Measurements from ENCODE around the gene STMND1. TPM values are rescaled to one million over a fixed set of nuclear protein-coding genes. Genes with fewer than 3 reads are reported as not detected.
A peak's percentile ranks its signal among the peaks of the same experiment; 100 is the strongest.

STMND1 gene
- not detected for polyA plus RNA-seq (2013, experiment 1 of 4)
- polyA plus RNA-seq (2013, experiment 2 of 4): not detected
- polyA plus RNA-seq (2013, experiment 3 of 4): not detected
- not detected for polyA plus RNA-seq (2013, experiment 4 of 4)

DNA sequence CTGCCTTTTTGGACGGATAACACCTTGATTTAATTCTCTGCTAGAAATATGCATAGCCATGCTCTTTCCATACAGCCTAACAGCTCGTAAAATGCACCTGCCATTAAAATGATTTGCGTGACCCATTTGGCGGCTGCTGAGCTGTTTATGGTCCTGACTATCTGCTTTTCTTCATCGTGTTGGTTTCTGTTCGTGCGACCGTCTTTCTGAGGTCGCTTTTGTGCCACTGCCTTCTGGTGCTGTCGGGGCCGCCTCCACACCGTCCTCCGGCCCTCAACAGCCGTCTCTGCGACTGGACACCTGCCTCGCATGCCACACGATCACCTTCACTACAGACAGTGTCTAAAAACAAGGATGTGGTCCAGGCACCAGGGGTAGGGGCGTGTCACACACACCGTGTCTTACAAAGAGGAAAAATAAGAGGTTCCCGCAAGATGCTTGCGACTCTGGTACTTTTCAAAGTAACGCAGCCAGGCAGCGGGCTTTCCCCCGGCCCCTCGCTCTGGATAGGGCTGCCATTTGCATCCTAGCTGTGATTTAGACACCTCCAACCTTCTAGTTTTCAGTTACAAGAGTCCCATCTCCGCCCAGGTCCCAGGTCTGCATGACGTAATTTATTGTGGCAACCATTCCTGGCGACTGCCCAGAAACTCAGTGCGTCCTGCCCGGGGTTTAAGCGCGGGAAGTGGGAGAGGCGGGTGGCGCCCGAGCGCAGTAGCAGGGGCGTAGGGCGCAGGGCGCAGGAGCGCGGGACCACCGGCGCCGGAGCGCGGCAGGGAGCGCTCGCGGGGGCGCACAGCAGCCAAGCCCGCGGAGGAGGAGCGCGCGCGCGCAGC lies at the start of gene STMND1:
Gene STMND1, plus strand, starts transcription at position 629 of the 836 bp plus-strand sequence. CDS start 208 bp downstream, outside the sequence.
- 9 to 10% methylated on average over 57 of the region's 57 CpGs for WGBS, 2 experiments
- Histone ChIP-seq H3K36me3 (ENCODE audit: control insufficient read depth, insufficient read depth, low read length) (no peaks in the 10 kb centered on the region), H3K9me3 (ENCODE audit: control insufficient read depth, low read length) (no peaks in the 10 kb centered on the region), H3K4me1 (ENCODE audit: control insufficient read depth, insufficient read depth, low read length) (no peaks in the 10 kb centered on the region), H3K4me3 (ENCODE audit: insufficient read depth, low read depth, low read length) (peak within 1 kb of the TSS; percentile 42), H3K27ac (ENCODE audit: insufficient read depth, low read depth, low read length, poor library complexity, severe bottlenecking) (no peak within 1 kb of the TSS), H3K27me3 (ENCODE audit: control insufficient read depth, insufficient read depth, low read length, poor library complexity, severe bottlenecking) (peaks cover 41% of the 10 kb centered on the region)

DNA sequence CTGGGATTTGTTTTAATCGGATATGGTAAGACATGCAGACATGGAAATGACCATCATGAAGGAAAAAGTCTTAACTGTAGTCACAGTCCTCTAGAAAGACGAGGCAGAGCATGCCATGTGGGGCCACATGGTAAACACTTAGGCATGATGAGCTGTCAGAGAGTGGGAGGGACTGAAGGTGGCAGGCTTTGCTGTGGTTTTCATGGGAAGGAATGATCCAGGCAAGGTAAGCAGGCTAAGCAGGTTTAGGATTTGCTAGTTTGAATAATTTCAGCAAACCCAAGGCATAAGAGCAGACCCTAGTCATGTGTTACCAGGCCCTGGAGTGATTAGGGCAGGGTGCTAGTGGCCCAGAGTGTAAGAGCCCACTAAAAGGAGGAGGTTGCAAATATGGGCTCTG lies 47.2 kb upstream of the STMND1 start:
- H3K9me3 ChIP-seq (ENCODE audit: control insufficient read depth, low read length): no peaks in the 10 kb centered on the region
- no peaks in the 10 kb centered on the region for H3K36me3 ChIP-seq (ENCODE audit: control insufficient read depth, insufficient read depth, low read length)
- H3K4me3 ChIP-seq (ENCODE audit: insufficient read depth, low read depth, low read length): no peak overlapping the region
- no peaks in the 10 kb centered on the region for H3K27me3 ChIP-seq (ENCODE audit: control insufficient read depth, insufficient read depth, low read length, poor library complexity, severe bottlenecking)
- H3K27ac ChIP-seq (ENCODE audit: insufficient read depth, low read depth, low read length, poor library complexity, severe bottlenecking): no peak overlapping the region
- WGBS, 2 experiments: 87 to 93% methylated on average over 2 of the region's 2 CpGs
- H3K4me1 ChIP-seq (ENCODE audit: control insufficient read depth, insufficient read depth, low read length): no peaks in the 10 kb centered on the region

DNA sequence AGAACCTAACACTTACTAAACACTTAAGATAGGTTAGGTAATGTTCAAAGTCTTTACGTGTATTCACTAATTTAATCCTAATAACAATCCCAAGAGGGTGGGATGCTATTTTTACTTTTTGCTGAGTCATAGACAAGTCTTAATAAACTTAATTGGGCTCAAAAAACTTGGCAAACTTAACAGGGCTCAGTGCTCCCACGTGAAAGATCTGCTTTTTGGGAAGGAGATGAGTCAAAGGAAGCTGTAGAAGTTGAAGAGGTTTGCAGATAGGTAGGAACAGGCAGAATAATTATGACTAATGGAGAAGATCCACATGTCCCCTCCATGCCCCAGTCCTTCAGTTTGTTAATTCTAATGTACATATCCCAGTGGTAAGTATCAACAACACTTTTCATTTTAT lies 44.5 kb upstream of the STMND1 start:
- no peaks in the 10 kb centered on the region for H3K27me3 ChIP-seq (ENCODE audit: control insufficient read depth, insufficient read depth, low read length, poor library complexity, severe bottlenecking)
- no peaks in the 10 kb centered on the region for H3K4me1 ChIP-seq (ENCODE audit: control insufficient read depth, insufficient read depth, low read length)
- no peaks in the 10 kb centered on the region for H3K36me3 ChIP-seq (ENCODE audit: control insufficient read depth, insufficient read depth, low read length)
- H3K4me3 ChIP-seq (ENCODE audit: insufficient read depth, low read depth, low read length): no peak overlapping the region
- WGBS, 2 experiments: 67 to 86% methylated on average over 1 to 2 of the region's 2 CpGs
- no peaks in the 10 kb centered on the region for H3K9me3 ChIP-seq (ENCODE audit: control insufficient read depth, low read length)
- H3K27ac ChIP-seq (ENCODE audit: insufficient read depth, low read depth, low read length, poor library complexity, severe bottlenecking): no peak overlapping the region

DNA sequence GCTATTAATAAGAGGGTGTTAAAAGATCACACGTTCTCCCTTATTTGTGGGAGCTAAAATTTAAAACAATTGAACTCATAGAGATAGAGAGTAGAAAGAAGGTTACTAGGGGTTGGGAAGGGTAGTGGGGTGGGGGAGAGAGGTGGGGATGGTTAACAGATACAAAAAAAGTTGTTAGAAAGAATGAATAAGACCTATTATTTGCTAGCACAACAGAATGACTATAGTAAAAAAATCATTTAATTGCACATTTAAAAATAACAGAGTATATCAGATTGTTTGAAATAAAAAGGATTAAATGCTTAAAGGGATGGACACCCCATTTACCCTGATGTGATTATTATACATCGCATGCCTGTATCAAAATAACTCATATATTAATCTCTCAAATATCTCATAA lies 43.3 kb upstream of the STMND1 start:
- Histone ChIP-seq H3K4me3 (ENCODE audit: insufficient read depth, low read depth, low read length) (no peak overlapping the region), H3K36me3 (ENCODE audit: control insufficient read depth, insufficient read depth, low read length) (no peaks in the 10 kb centered on the region), H3K4me1 (ENCODE audit: control insufficient read depth, insufficient read depth, low read length) (no peaks in the 10 kb centered on the region), H3K27me3 (ENCODE audit: control insufficient read depth, insufficient read depth, low read length, poor library complexity, severe bottlenecking) (no peaks in the 10 kb centered on the region), H3K27ac (ENCODE audit: insufficient read depth, low read depth, low read length, poor library complexity, severe bottlenecking) (no peak overlapping the region), H3K9me3 (ENCODE audit: control insufficient read depth, low read length) (no peaks in the 10 kb centered on the region)
- 94 to 100% methylated on average over 2 of the region's 2 CpGs for WGBS, 2 experiments

DNA sequence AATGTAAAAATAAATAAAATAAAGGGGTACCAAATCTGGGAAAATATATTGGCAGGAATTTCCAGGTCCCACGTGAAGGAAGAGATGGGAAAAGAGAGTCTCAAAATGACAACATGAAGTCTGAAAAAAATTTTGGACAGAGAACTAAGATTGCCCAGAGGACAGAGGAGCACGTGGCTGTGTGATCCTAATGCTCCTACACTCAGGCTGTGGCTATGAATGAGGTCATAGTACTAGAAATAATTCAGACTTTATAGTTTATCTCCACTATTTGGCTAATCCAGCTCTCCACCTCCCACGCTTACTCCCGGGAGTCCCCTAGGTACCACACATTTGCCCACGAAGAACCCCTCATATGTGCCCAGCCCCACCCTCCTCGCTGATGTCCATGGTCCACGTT lies 42.8 kb upstream of the STMND1 start:
- Histone ChIP-seq H3K27ac (ENCODE audit: insufficient read depth, low read depth, low read length, poor library complexity, severe bottlenecking) (no peak overlapping the region), H3K4me3 (ENCODE audit: insufficient read depth, low read depth, low read length) (no peak overlapping the region)
- WGBS, 2 experiments: 82 to 90% methylated on average over 7 of the region's 7 CpGs

DNA sequence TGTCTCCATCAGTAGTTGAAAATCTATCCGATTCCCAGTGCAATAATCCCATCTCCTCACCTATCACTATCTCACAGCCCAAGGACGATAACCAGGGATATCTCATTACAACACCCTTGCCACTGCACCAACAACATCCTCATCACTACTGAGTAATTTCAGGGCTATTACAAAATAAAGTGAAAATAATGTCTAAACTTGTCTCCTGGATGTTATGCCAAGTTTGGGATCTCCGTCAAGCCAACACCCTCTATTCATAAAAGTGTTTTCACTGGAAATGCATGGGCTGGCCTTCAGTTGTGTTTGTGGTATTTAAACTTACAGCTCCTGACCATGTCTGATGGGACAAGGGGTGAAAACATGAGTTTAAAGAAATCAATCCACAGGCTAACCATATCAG lies 42.0 kb upstream of the STMND1 start:
- Histone ChIP-seq H3K27ac (ENCODE audit: insufficient read depth, low read depth, low read length, poor library complexity, severe bottlenecking) (no peak overlapping the region), H3K36me3 (ENCODE audit: control insufficient read depth, insufficient read depth, low read length) (no peaks in the 10 kb centered on the region), H3K4me1 (ENCODE audit: control insufficient read depth, insufficient read depth, low read length) (no peaks in the 10 kb centered on the region), H3K27me3 (ENCODE audit: control insufficient read depth, insufficient read depth, low read length, poor library complexity, severe bottlenecking) (no peaks in the 10 kb centered on the region), H3K9me3 (ENCODE audit: control insufficient read depth, low read length) (no peaks in the 10 kb centered on the region), H3K4me3 (ENCODE audit: insufficient read depth, low read depth, low read length) (no peak overlapping the region)
- 89 to 95% methylated on average over 2 to 3 of the region's 3 CpGs for WGBS, 2 experiments

More for the DNA sequence above, 42.8 kb upstream of the STMND1 start:
- Histone ChIP-seq H3K9me3 (ENCODE audit: control insufficient read depth, low read length) (no peaks in the 10 kb centered on the region), H3K4me1 (ENCODE audit: control insufficient read depth, insufficient read depth, low read length) (no peaks in the 10 kb centered on the region), H3K36me3 (ENCODE audit: control insufficient read depth, insufficient read depth, low read length) (no peaks in the 10 kb centered on the region), H3K27me3 (ENCODE audit: control insufficient read depth, insufficient read depth, low read length, poor library complexity, severe bottlenecking) (no peaks in the 10 kb centered on the region)

DNA sequence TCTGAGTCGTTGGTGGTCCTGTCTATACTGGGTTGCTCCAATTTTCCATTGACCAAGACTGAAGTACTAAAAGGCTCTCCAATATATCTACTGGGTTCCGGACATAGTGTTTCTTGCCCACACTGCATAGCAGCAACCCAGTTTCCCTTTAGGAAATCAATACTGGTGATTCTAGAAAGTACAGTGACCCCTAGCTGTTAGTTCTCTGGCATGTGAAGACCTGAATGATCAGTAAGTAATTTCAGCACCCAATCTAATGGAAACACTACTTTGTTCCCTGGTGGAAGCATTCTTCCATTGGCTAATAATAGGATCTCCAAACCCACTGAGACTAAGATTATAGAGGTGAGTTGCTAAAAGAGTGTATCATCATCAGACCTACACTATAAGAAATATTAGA lies 40.8 kb upstream of the STMND1 start:
- Histone ChIP-seq H3K27ac (ENCODE audit: insufficient read depth, low read depth, low read length, poor library complexity, severe bottlenecking) (no peak overlapping the region), H3K4me1 (ENCODE audit: control insufficient read depth, insufficient read depth, low read length) (no peaks in the 10 kb centered on the region), H3K36me3 (ENCODE audit: control insufficient read depth, insufficient read depth, low read length) (no peaks in the 10 kb centered on the region), H3K27me3 (ENCODE audit: control insufficient read depth, insufficient read depth, low read length, poor library complexity, severe bottlenecking) (no peaks in the 10 kb centered on the region), H3K4me3 (ENCODE audit: insufficient read depth, low read depth, low read length) (no peak overlapping the region), H3K9me3 (ENCODE audit: control insufficient read depth, low read length) (no peaks in the 10 kb centered on the region)
- WGBS, 2 experiments: 97 to 98% methylated on average over 2 of the region's 2 CpGs

DNA sequence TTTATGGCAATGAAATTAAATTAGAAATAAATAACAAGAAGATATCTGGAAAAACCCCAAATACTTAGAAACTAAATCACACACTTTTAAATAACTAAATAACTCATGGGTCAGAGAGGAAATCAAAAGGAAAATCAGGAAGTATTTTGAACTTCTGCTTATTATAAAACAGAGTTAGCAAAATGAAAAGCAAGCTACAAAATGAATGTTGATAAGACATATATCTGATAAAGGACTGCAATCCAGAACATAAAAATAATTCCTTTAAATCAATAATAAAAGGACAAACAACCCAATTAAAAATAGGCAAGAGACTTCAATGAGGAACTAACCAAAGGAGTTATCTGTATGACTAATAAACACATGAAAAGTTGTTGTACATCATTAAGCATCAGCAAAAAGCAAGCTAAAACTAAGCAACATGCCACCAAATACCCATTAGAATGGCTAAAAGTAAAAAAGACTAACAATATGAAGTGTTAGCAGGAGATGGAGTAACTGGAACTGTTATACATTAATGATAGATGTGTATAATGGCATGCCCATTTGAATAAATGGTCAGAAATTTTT lies 38.9 kb upstream of the STMND1 start:
- no peaks in the 10 kb centered on the region for H3K4me1 ChIP-seq (ENCODE audit: control insufficient read depth, insufficient read depth, low read length)
- no peaks in the 10 kb centered on the region for H3K9me3 ChIP-seq (ENCODE audit: control insufficient read depth, low read length)
- no peaks in the 10 kb centered on the region for H3K27me3 ChIP-seq (ENCODE audit: control insufficient read depth, insufficient read depth, low read length, poor library complexity, severe bottlenecking)
- no peak overlapping the region for H3K4me3 ChIP-seq (ENCODE audit: insufficient read depth, low read depth, low read length)
- no peaks in the 10 kb centered on the region for H3K36me3 ChIP-seq (ENCODE audit: control insufficient read depth, insufficient read depth, low read length)
- no peak overlapping the region for H3K27ac ChIP-seq (ENCODE audit: insufficient read depth, low read depth, low read length, poor library complexity, severe bottlenecking)

DNA sequence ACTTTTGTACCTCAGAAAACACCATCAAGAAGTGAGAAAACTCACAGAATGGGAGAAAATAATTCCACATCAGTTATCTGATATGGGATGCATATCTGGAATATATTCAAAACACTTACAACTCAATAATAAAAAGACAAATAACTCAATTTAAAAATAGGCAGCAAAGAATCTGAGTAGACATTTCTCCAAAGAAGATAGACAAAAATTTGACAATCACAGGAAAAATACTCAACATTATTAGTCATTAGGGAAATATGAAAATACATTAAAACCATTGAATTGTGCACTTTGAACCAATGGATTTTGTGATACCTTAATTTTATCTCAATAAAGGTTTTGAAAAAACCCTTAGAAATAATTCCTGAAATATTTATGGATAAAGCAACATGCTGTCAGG lies 36.9 kb upstream of the STMND1 start:
- H3K4me1 ChIP-seq (ENCODE audit: control insufficient read depth, insufficient read depth, low read length): no peaks in the 10 kb centered on the region
- no peak overlapping the region for H3K27ac ChIP-seq (ENCODE audit: insufficient read depth, low read depth, low read length, poor library complexity, severe bottlenecking)
- H3K27me3 ChIP-seq (ENCODE audit: control insufficient read depth, insufficient read depth, low read length, poor library complexity, severe bottlenecking): no peaks in the 10 kb centered on the region
- H3K9me3 ChIP-seq (ENCODE audit: control insufficient read depth, low read length): no peaks in the 10 kb centered on the region
- H3K36me3 ChIP-seq (ENCODE audit: control insufficient read depth, insufficient read depth, low read length): no peaks in the 10 kb centered on the region
- H3K4me3 ChIP-seq (ENCODE audit: insufficient read depth, low read depth, low read length): no peak overlapping the region

DNA sequence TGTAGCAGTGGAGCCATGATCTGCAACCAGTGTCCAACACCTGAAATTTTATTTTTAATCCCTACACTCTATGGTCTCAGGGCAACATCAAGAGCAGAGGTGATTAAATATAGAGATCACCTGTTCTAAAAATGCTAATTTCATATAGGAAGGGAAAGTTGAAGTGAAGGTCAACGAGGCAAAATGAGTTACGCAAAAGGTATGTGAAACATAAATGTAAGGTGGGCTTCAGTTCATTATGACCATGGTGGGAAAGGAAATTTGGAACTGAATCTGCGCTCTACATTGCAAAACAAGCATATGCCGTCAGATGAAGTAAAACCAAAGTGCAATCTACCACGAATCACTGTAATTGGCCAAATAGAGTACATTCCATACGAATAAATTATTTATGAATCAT lies 35.2 kb upstream of the STMND1 start:
- Histone ChIP-seq H3K27ac (ENCODE audit: insufficient read depth, low read depth, low read length, poor library complexity, severe bottlenecking) (no peak overlapping the region), H3K4me1 (ENCODE audit: control insufficient read depth, insufficient read depth, low read length) (no peaks in the 10 kb centered on the region), H3K9me3 (ENCODE audit: control insufficient read depth, low read length) (no peaks in the 10 kb centered on the region), H3K27me3 (ENCODE audit: control insufficient read depth, insufficient read depth, low read length, poor library complexity, severe bottlenecking) (no peaks in the 10 kb centered on the region), H3K36me3 (ENCODE audit: control insufficient read depth, insufficient read depth, low read length) (no peaks in the 10 kb centered on the region), H3K4me3 (ENCODE audit: insufficient read depth, low read depth, low read length) (no peak overlapping the region)
- 84 to 89% methylated on average over 5 to 6 of the region's 6 CpGs for WGBS, 2 experiments

All from ectodermal cell (in vitro differentiated cells).